ENCODE data around the gene NOS1AP. TPM values are rescaled to one million over a fixed set of nuclear protein-coding genes. Genes with fewer than 3 reads are reported as not detected.

The NOS1AP gene
- total and polyA plus RNA-seq, 7 experiments from 2014 or later = 0.08 to 0.15 TPM; not detected in 5

- intact Hi-C loops (cut with micrococcal nuclease) = no loop called here
- ATAC-seq = no peak
- Mint-ChIP-seq H3K27me3 (peaks cover 9 to 46% (median 23%) of the 10 kb centered on the region in 5 donors), H3K27ac (no peak overlapping the region), H3K4me1 (peaks cover 0 to 2% (median 0%) of the 10 kb centered on the region in 7 donors), H3K36me3 (no peaks in the 10 kb centered on the region), H3K4me3 (no peak overlapping the region), H3K9me3 (peaks cover 0 to 1% (median 0%) of the 10 kb centered on the region in 11 donors)
- no peaks in the 10 kb centered on the region for H3K9me3 ChIP-seq (ENCODE audit: control insufficient read depth in 2 of 3, low read length in 3 of 3)
- no peaks in the 10 kb centered on the region for H3K36me3 ChIP-seq (ENCODE audit: control insufficient read depth in 2 of 3, insufficient read depth in 3 of 3, low read length in 3 of 3)
- DNase-seq = no peak
- no peaks in the 10 kb centered on the region for H3K27me3 ChIP-seq (ENCODE audit: control insufficient read depth in 2 of 2, insufficient read depth in 2 of 2, low read length in 2 of 2)
- CTCF ChIA-PET = no interaction called here
- no peak overlapping the region for H3K4me3 ChIP-seq (ENCODE audit: low read length)
- POLR2A ChIA-PET = no interaction called here
- no peaks in the 10 kb centered on the region for H3K4me1 ChIP-seq (ENCODE audit: control insufficient read depth in 2 of 2, insufficient read depth in 2 of 2, low read length in 2 of 2)
- no peak overlapping the region for H3K27ac ChIP-seq (ENCODE audit: low read depth, low read length)
Measured at GRCh38 chr1:162219461-162219860, 150.0 kb downstream of the NOS1AP start.

DNA sequence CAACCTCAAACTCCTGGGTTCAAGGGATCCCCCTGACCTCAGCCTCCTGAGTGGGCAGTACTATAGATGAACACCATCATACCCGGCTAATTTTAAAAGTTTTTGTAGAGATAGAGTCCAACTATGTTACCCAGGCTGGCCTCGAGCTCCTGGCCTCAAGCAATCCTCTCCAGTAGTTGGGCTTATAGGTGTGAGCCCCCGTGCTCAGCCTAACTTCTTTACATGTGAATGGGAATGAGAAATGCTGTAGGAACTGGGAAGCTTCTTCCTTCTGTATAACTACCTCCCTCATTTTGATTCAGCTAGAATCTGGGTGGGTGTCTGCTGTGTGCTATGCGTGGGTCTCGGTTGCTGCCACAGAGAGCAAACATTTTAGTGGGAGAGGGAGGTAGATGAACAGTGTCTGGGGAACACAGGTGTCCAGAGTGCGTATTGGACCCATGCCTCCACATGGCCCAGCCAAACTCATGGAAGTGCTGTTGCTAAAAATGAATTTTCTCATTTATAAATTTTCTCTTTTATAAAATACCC lies 150.6 kb downstream of the NOS1AP start:
- no peak overlapping the region for H3K4me3 ChIP-seq (ENCODE audit: low read length)
- no peaks in the 10 kb centered on the region for H3K9me3 ChIP-seq (ENCODE audit: control insufficient read depth in 2 of 3, low read length in 3 of 3)
- Mint-ChIP-seq H3K27me3 (peaks cover 9 to 46% (median 23%) of the 10 kb centered on the region in 5 donors), H3K27ac (no peak overlapping the region), H3K9me3 (peaks cover 0 to 1% (median 0%) of the 10 kb centered on the region in 11 donors), H3K36me3 (no peaks in the 10 kb centered on the region), H3K4me1 (peaks cover 0 to 2% (median 0%) of the 10 kb centered on the region in 7 donors), H3K4me3 (no peak overlapping the region)
- ATAC-seq (no peak), DNase-seq (no peak)
- H3K4me1 ChIP-seq (ENCODE audit: control insufficient read depth in 2 of 2, insufficient read depth in 2 of 2, low read length in 2 of 2) = no peaks in the 10 kb centered on the region
- no peaks in the 10 kb centered on the region for H3K36me3 ChIP-seq (ENCODE audit: control insufficient read depth in 2 of 3, insufficient read depth in 3 of 3, low read length in 3 of 3)
- no peak overlapping the region for H3K27ac ChIP-seq (ENCODE audit: low read depth, low read length)
- H3K27me3 ChIP-seq (ENCODE audit: control insufficient read depth in 2 of 2, insufficient read depth in 2 of 2, low read length in 2 of 2) = no peaks in the 10 kb centered on the region
- intact Hi-C loops (cut with micrococcal nuclease) = no loop called here
- ChIA-PET POLR2A (no interaction called here), CTCF (no interaction called here)

GRCh38 chr1:162222014-162222413 lies 152.5 kb downstream of the NOS1AP start:
- Histone ChIP-seq H3K36me3 (ENCODE audit: control insufficient read depth in 2 of 3, insufficient read depth in 3 of 3, low read length in 3 of 3) (no peaks in the 10 kb centered on the region), H3K9me3 (ENCODE audit: control insufficient read depth in 2 of 3, low read length in 3 of 3) (no peaks in the 10 kb centered on the region), H3K4me3 (ENCODE audit: low read length) (no peak overlapping the region), H3K27me3 (ENCODE audit: control insufficient read depth in 2 of 2, insufficient read depth in 2 of 2, low read length in 2 of 2) (no peaks in the 10 kb centered on the region), H3K27ac (ENCODE audit: low read depth, low read length) (no peak overlapping the region), H3K4me1 (ENCODE audit: control insufficient read depth in 2 of 2, insufficient read depth in 2 of 2, low read length in 2 of 2) (no peaks in the 10 kb centered on the region)
- Mint-ChIP-seq H3K9me3 (peaks cover 0 to 1% (median 0%) of the 10 kb centered on the region in 11 donors), H3K27me3 (peaks cover 11 to 46% (median 18%) of the 10 kb centered on the region in 5 donors), H3K36me3 (no peaks in the 10 kb centered on the region), H3K4me3 (no peak overlapping the region), H3K27ac (no peak overlapping the region), H3K4me1 (peaks cover 0 to 2% (median 0%) of the 10 kb centered on the region in 7 donors)
- POLR2A ChIA-PET = no interaction called here
- DNase-seq (no peak), ATAC-seq (no peak)
- CTCF ChIA-PET = interaction anchor here (0.6 kb wide), 1 partner anchor 165 kb away, joined by 5 read pairs; no protein-coding TSS in a partner anchor
- intact Hi-C loops (cut with micrococcal nuclease) = no loop called here

DNA sequence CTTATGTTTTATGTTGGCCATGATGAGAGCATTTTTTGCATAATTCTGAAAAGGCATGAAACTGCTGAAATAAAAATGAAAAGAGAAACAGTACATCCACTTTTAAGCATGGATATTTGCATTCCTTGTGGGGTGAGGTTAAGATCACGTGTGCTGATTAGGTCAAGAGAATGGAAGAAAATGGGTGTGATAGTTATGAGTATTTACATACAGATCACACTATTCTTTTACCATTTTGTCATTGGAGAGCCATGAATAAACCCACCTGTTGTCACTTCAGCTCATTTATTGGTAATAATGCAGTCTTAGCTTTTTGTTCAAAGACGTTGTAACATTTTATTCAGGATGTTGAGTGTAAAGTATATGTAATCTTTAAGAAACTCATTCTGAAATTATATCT lies 153.2 kb downstream of the NOS1AP start:
- ChIA-PET CTCF (no interaction called here), POLR2A (no interaction called here)
- no peak overlapping the region for H3K4me3 ChIP-seq (ENCODE audit: low read length)
- Mint-ChIP-seq H3K36me3 (no peaks in the 10 kb centered on the region), H3K27ac (no peak overlapping the region), H3K27me3 (peaks cover 13 to 44% (median 20%) of the 10 kb centered on the region in 5 donors), H3K9me3 (peaks cover 0 to 1% (median 0%) of the 10 kb centered on the region in 11 donors), H3K4me1 (no peaks in the 10 kb centered on the region), H3K4me3 (no peak overlapping the region)
- H3K9me3 ChIP-seq (ENCODE audit: control insufficient read depth in 2 of 3, low read length in 3 of 3) = no peaks in the 10 kb centered on the region
- no peaks in the 10 kb centered on the region for H3K4me1 ChIP-seq (ENCODE audit: control insufficient read depth in 2 of 2, insufficient read depth in 2 of 2, low read length in 2 of 2)
- no peak for ATAC-seq
- intact Hi-C loops (cut with micrococcal nuclease) = no loop called here
- no peaks in the 10 kb centered on the region for H3K27me3 ChIP-seq (ENCODE audit: control insufficient read depth in 2 of 2, insufficient read depth in 2 of 2, low read length in 2 of 2)
- no peak overlapping the region for H3K27ac ChIP-seq (ENCODE audit: low read depth, low read length)
- H3K36me3 ChIP-seq (ENCODE audit: control insufficient read depth in 2 of 3, insufficient read depth in 3 of 3, low read length in 3 of 3) = no peaks in the 10 kb centered on the region
- no peak for DNase-seq

DNA sequence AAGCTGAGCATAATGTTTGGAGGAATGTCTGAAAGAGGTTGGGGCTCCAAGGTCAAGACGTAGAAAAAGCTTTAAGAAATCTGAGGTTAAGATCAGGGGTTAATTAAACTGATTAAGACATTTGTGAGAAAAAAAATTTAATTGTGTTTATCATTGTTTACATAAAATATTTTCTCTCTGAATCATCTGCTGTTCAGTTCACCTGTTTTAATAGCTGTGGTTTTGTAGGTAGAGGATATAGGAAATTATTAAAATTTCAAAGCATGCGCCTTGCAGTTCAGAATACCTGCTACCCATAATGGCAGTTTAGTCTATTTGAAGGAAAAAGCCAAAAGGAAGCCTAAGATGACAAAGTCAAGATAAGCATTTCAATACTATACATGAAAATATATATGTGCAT lies 154.0 kb downstream of the NOS1AP start:
- Histone ChIP-seq H3K27ac (ENCODE audit: low read depth, low read length) (no peak overlapping the region), H3K36me3 (ENCODE audit: control insufficient read depth in 2 of 3, insufficient read depth in 3 of 3, low read length in 3 of 3) (no peaks in the 10 kb centered on the region), H3K4me3 (ENCODE audit: low read length) (no peak overlapping the region), H3K9me3 (ENCODE audit: control insufficient read depth in 2 of 3, low read length in 3 of 3) (no peaks in the 10 kb centered on the region), H3K4me1 (ENCODE audit: control insufficient read depth in 2 of 2, insufficient read depth in 2 of 2, low read length in 2 of 2) (no peaks in the 10 kb centered on the region), H3K27me3 (ENCODE audit: control insufficient read depth in 2 of 2, insufficient read depth in 2 of 2, low read length in 2 of 2) (no peaks in the 10 kb centered on the region)
- ChIA-PET CTCF (no interaction called here), POLR2A (no interaction called here)
- H3K4me1 Mint-ChIP-seq = no peaks in the 10 kb centered on the region
- no peak for ATAC-seq
- no peak overlapping the region for H3K27ac Mint-ChIP-seq
- peaks cover 14 to 41% (median 20%) of the 10 kb centered on the region in 5 donors for H3K27me3 Mint-ChIP-seq
- H3K9me3 Mint-ChIP-seq = peaks cover 0 to 1% (median 0%) of the 10 kb centered on the region in 11 donors
- DNase-seq = no peak
- no peak overlapping the region for H3K4me3 Mint-ChIP-seq
- intact Hi-C loops (cut with micrococcal nuclease) = no loop called here
- H3K36me3 Mint-ChIP-seq = no peaks in the 10 kb centered on the region

DNA sequence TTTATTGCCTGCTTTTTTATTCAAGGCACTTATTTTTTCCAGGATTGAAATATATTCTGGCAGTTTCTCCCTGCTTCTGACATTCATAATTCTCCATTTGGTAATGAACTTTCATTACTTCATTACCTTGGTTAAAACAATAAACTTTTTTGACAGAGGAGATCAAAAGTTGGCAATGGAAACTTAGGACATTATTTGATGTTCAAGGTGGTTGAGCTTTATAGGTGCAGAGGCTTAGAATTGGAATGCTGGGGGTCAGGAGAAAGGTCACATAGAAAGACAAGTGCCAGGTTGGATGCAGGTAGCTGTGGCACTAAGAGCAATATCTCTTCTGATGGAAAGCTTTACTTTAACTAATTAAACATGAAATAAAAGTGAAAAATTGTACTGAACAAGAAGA lies 154.8 kb downstream of the NOS1AP start:
- Histone ChIP-seq H3K4me3 (ENCODE audit: low read length) (no peak overlapping the region), H3K27ac (ENCODE audit: low read depth, low read length) (no peak overlapping the region), H3K36me3 (ENCODE audit: control insufficient read depth in 2 of 3, insufficient read depth in 3 of 3, low read length in 3 of 3) (no peaks in the 10 kb centered on the region), H3K9me3 (ENCODE audit: control insufficient read depth in 2 of 3, low read length in 3 of 3) (no peaks in the 10 kb centered on the region), H3K27me3 (ENCODE audit: control insufficient read depth in 2 of 2, insufficient read depth in 2 of 2, low read length in 2 of 2) (no peaks in the 10 kb centered on the region), H3K4me1 (ENCODE audit: control insufficient read depth in 2 of 2, insufficient read depth in 2 of 2, low read length in 2 of 2) (no peaks in the 10 kb centered on the region)
- peaks cover 0 to 1% (median 0%) of the 10 kb centered on the region in 11 donors for H3K9me3 Mint-ChIP-seq
- no peak overlapping the region for H3K4me3 Mint-ChIP-seq
- ChIA-PET POLR2A (no interaction called here), CTCF (no interaction called here)
- DNase-seq (no peak), ATAC-seq (no peak)
- no peaks in the 10 kb centered on the region for H3K36me3 Mint-ChIP-seq
- H3K4me1 Mint-ChIP-seq = no peaks in the 10 kb centered on the region
- intact Hi-C loops (cut with micrococcal nuclease) = no loop called here
- no peak overlapping the region for H3K27ac Mint-ChIP-seq
- peaks cover 9 to 37% (median 20%) of the 10 kb centered on the region in 5 donors for H3K27me3 Mint-ChIP-seq

DNA sequence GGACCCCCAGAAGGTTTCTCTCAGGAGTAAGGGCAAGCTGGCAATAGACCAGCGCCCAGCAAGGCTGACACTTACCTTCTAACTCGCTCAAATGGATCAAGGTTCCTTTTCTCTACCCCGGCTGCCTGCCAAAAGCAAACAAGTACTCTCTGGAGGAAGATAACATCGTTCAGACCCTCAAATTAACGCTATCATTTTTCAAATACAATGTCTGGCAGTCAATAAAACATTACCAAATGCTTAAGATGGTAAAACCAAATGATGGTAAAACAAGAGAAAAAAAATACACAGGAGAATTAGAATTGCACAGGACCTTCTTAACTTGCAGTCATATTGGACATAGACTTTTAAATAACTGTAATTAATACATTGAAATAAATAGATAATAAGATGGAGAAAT lies 159.1 kb downstream of the NOS1AP start:
- ChIA-PET CTCF (no interaction called here), POLR2A (no interaction called here)
- no peaks in the 10 kb centered on the region for H3K9me3 Mint-ChIP-seq
- H3K4me3 ChIP-seq (ENCODE audit: low read length) = no peak overlapping the region
- no peak overlapping the region for H3K4me3 Mint-ChIP-seq
- H3K27ac Mint-ChIP-seq = no peak overlapping the region
- H3K4me1 ChIP-seq (ENCODE audit: control insufficient read depth in 2 of 2, insufficient read depth in 2 of 2, low read length in 2 of 2) = no peaks in the 10 kb centered on the region
- ATAC-seq = no peak
- no peaks in the 10 kb centered on the region for H3K9me3 ChIP-seq (ENCODE audit: control insufficient read depth in 2 of 3, low read length in 3 of 3)
- peaks cover 5 to 25% (median 18%) of the 10 kb centered on the region in 5 donors for H3K27me3 Mint-ChIP-seq
- no peaks in the 10 kb centered on the region for H3K36me3 ChIP-seq (ENCODE audit: control insufficient read depth in 2 of 3, insufficient read depth in 3 of 3, low read length in 3 of 3)
- DNase-seq = no peak
- no peaks in the 10 kb centered on the region for H3K36me3 Mint-ChIP-seq
- no peak overlapping the region for H3K27ac ChIP-seq (ENCODE audit: low read depth, low read length)
- no peaks in the 10 kb centered on the region for H3K4me1 Mint-ChIP-seq
- intact Hi-C loops (cut with micrococcal nuclease) = no loop called here
- no peaks in the 10 kb centered on the region for H3K27me3 ChIP-seq (ENCODE audit: control insufficient read depth in 2 of 2, insufficient read depth in 2 of 2, low read length in 2 of 2)

Measured in naive thymus-derived CD4-positive, alpha-beta T cell (primary cell).